SW 1271 (cell line): ENCODE measurements around the gene GZF1.

ENCODE experiments used
- DNase-seq, 2 experiments: peaks; one replicate each; lab custom pipeline; 2025; lab: John Stamatoyannopoulos, UW

The GZF1 gene

GRCh38 chr20:23361476-23362391 lies at the start of gene GZF1:
TSS of gene GZF1 (plus strand) at chr20:23362182. CDS start at chr20:23364384, 2,202 bp downstream.
- DNase-seq: peak; percentile 93 to 97

GRCh38 chr20:23313271-23313670 lies 48.7 kb upstream of the GZF1 start:
- DNase-seq: no peak

- DNase-seq: no peak
Observed at GRCh38 chr20:23314699-23315098, 47.3 kb upstream of the GZF1 start.

- no peak for DNase-seq
Observed at GRCh38 chr20:23315099-23315498, 46.9 kb upstream of the GZF1 start.

- DNase-seq: no peak
Observed at GRCh38 chr20:23316626-23317025, 45.4 kb upstream of the GZF1 start.

- DNase-seq: no peak
Observed at GRCh38 chr20:23317081-23317480, 44.9 kb upstream of the GZF1 start.

GRCh38 chr20:23318347-23318746 lies 43.6 kb upstream of the GZF1 start:
- no peak for DNase-seq

GRCh38 chr20:23320317-23320716 lies 41.7 kb upstream of the GZF1 start:
- DNase-seq: peak in 1 of 2 experiments; percentile 5

GRCh38 chr20:23325107-23325506 lies 36.9 kb upstream of the GZF1 start:
- DNase-seq: no peak

- DNase-seq: no peak
Observed at GRCh38 chr20:23326774-23327173, 35.2 kb upstream of the GZF1 start.

- no peak for DNase-seq
Observed at GRCh38 chr20:23327617-23328333, 34.2 kb upstream of the GZF1 start.

GRCh38 chr20:23331450-23332350 lies 30.3 kb upstream of the GZF1 start:
- no peak for DNase-seq

- DNase-seq: no peak
Observed at GRCh38 chr20:23332467-23332866, 29.5 kb upstream of the GZF1 start.

GRCh38 chr20:23334111-23334510 lies 27.9 kb upstream of the GZF1 start:
- no peak for DNase-seq

GRCh38 chr20:23335521-23335920 lies 26.5 kb upstream of the GZF1 start:
- DNase-seq: no peak

- no peak for DNase-seq
Observed at GRCh38 chr20:23336476-23336875, 25.5 kb upstream of the GZF1 start.

- DNase-seq: no peak
Observed at GRCh38 chr20:23337312-23337711, 24.7 kb upstream of the GZF1 start.

GRCh38 chr20:23339986-23340385 lies 22.0 kb upstream of the GZF1 start:
- no peak for DNase-seq

GRCh38 chr20:23340524-23340923 lies 21.5 kb upstream of the GZF1 start:
- DNase-seq: peak; percentile 18 to 43

GRCh38 chr20:23341073-23341472 lies 20.9 kb upstream of the GZF1 start:
- no peak for DNase-seq

GRCh38 chr20:23343590-23343989 lies 18.4 kb upstream of the GZF1 start:
- no peak for DNase-seq

- DNase-seq: no peak
Observed at GRCh38 chr20:23344336-23344735, 17.6 kb upstream of the GZF1 start.
